Ureter (tissue), 1 donor: ENCODE data around the gene DCT. TPM values are rescaled to one million over a fixed set of nuclear protein-coding genes. Genes with fewer than 3 reads are reported as not detected.
"Not testable (repeated sequence)": the region's sequence is repeated elsewhere in the genome, so short reads cannot be mapped to it uniquely, and the experiment has no call there.

Experiments
- DNase-seq: peaks from one replicate; pipeline ENCODE4 v3.0.0-alpha.2; 2020; ENCODE audit warnings: low spot score
- total RNA-seq: library from RNA; stranded (reverse); gene quantifications from one replicate; pipeline ENCODE4 v1.2.4, GENCODE V29; 2023
- donor health status: DM: yes; HTN: yes; CAD: no.

DCT gene
- total RNA-seq = 0.42 TPM

DNA sequence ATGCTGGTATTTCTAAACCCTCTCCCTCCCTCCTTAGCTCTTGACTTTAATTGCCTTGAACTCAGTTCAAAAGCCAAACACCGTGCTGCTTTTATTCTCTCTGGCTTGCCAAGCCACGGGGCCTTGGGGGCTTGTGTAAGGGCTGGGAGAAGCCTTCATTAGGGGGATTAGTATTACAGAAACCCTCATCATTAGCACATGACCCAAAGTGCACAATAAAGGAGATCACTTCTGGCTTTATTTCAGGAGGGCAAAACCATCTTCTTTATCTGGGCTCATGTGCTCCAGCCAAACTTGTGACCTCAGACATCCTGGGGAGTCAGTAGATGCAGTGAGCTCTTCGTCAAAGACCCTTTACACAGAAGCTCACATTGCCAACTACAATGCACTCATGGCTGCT lies at the start of gene DCT:
Gene DCT (minus strand): TSS at position 67 of the 400 bp plus-strand sequence. CDS start 427 bp downstream, outside the sequence.
- no peak for DNase-seq

- not testable (repeated sequence) for DNase-seq
These were observed 47.5 kb upstream of the DCT start for GRCh38 chr13:94526956-94527355.

DNA sequence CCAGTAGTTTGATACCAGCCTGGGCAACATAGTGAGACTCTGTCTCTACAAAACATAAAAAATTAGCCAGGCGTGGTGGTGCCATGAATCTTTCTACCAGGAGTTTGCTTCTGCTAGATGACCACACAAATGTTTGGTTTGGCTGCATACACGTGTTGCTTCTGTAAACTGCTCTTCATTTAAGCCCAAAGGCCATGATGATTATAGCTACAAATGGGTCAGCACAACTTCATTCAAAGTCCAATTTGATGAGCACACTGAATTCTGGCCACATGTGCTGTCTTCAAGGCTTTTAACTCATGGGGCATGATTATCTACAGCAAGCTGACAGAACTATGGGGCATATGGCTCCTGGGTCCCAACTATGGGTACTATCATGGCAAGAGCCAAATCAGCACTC lies 46.3 kb upstream of the DCT start:
- DNase-seq = no peak

- no peak for DNase-seq
These were observed 44.9 kb upstream of the DCT start for GRCh38 chr13:94524407-94524806.

- DNase-seq = no peak
These were observed 40.5 kb upstream of the DCT start for GRCh38 chr13:94520001-94520400.

DNA sequence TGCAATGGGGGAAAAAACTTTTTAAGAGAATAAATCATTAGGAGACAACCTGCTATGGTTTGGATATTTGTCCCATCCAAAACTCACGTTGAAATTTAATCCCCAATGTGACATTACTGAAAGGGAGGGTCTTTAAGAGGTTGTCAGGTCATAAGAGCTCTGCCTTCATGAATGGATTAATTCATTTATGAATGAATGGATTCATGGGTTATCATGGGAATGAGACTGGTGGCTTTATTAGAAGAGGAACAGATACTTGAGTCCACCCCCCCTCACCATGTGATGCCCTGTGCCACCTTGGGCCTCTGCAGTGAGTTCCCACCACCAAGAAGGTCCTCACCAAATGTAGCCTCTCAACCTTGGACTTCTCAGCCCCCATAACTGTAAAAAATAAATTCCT lies 37.0 kb upstream of the DCT start:
- DNase-seq = no peak

DNA sequence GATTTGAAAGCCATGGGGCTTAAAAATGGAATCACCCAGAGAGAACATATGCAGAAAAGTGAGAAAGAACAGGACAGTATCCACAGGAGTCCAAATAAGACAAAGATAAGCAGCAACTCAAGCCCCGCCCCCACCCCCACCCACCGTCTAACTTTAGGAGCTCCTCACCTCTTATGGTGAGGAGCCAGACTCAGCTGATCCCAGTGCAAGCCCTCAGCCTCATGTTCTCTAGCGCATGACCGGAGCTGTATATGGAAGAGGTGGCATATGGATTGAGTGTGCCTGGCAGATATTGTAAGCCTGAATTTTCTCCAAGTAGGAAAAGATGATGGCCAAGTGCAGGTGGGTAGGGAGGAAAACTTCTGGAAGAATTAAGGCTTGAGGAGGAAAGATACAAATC lies 36.4 kb upstream of the DCT start:
- no peak for DNase-seq

GRCh38 chr13:94515374-94515773 lies 35.9 kb upstream of the DCT start:
- DNase-seq = no peak

DNA sequence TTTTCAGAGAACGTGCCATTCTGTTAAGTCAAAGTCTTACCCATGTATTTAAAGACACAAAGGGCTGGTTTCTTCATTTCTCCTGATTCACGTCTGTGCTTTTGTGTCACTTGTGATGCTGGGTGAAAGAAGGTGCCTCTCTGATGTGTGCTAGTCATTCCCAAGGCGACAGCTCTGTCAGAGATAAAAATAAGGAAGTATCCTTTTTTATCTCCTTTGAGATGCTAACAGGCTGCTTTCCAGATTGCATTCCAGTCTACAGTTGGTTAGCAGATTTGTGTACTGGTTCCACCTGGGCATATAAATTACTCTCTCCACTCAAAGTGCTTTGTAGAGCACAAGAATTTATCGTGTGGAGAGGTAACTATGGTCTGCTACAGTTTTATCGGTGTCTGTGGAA lies 33.5 kb upstream of the DCT start:
- DNase-seq = no peak

DNA sequence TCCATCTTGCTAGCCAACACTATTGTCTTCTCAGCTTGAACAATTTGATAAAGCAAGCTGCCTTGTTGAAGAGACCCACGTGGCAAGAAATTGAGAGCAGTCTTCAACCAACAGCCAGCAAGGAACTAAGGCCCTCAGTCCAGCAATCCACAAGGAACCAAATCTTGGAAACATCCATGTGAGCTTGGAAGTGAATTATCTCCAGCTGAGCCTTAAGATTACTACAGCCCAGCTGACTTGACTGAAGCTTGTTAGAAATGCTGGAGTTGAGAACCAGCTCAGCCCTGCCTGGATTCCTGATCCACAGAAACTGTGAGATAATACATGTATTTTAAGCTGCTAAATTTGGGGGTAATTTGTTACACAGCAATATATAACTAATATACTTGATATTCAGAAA lies 26.2 kb upstream of the DCT start:
- no peak for DNase-seq

DNA sequence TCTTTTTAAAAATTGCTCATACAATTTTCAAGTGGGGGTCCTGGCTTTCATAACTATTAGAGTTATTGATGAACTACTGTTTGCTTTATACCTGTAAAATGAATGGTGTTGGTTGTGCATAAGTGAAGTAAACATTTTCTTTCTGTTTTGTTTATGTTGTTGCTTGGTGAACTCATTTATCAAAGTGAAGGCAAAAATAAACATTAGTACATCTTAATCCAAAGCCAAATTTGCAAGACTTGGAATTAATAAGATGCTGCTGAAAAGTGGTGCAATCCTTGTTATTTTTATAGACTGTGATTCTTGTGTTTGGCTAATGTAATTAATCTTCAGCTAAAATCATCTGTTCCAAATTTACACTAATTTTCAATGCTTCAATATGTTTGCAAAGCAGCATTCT lies 24.4 kb upstream of the DCT start:
- DNase-seq = no peak

DNA sequence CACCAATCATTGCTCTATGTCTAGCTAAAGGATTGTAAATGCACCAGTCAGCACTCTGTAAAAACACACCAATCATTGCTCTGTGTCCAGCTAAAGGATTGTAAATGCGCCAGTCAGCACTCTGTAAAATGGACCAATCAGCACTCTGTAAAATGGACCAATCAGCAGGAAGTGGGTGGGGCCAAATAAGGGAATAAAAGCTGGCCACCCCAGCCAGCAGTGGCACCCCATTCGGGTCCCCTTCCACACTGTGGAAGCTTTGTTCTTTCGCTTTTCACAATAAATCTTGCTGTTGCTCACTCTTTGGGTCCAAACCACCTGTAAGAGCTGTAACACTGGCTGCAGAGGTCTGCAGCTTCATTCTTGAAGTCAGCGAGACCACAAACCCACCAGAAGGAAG lies 19.3 kb upstream of the DCT start:
- DNase-seq = not testable (repeated sequence)

- no peak for DNase-seq
These were observed 16.3 kb upstream of the DCT start for GRCh38 chr13:94495806-94496205.

GRCh38 chr13:94494026-94494425 lies 14.5 kb upstream of the DCT start:
- no peak for DNase-seq

GRCh38 chr13:94487043-94487442 lies 7.6 kb upstream of the DCT start:
- no peak for DNase-seq

DNA sequence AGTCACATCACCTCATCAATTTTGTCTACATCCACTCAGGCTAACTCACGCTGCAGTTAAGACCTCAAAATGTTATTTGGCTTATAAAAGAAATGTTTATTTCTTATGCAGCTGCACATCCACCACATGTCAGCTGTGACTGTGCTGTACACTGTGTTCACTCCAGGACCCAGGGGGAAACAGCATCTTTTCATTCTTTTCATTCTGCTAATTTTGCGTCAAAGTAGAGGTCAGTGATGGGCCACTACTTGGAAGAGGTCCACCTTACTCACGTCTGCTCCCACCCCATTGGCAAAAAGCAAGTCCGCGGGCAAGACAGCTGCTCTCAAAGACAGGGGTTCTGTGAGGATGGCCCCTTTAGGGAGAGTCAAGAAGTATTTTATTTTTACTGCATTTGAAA lies 4.5 kb upstream of the DCT start:
- DNase-seq = no peak

DNA sequence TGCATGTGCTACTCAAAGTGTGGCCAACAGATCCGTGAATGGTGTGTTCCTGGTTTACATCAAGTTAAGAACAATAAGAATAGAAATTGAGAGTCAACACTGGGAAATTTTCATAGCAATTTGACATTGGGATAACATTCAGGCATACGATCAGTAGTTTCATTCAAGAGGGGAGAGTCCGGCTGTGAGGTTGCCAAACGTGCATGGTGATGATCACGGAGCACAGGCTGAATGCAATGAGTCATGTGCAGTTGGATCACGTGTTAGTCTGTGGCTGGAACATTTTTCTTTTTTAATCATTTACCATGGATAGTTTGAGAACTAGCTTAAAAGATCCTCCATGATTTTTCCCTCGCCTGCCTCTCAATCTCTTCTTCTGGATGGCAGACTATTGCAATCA lies 2.5 kb upstream of the DCT start:
- DNase-seq = no peak

GRCh38 chr13:94480672-94481145 lies 1.2 kb upstream of the DCT start:
- no peak for DNase-seq

DNA sequence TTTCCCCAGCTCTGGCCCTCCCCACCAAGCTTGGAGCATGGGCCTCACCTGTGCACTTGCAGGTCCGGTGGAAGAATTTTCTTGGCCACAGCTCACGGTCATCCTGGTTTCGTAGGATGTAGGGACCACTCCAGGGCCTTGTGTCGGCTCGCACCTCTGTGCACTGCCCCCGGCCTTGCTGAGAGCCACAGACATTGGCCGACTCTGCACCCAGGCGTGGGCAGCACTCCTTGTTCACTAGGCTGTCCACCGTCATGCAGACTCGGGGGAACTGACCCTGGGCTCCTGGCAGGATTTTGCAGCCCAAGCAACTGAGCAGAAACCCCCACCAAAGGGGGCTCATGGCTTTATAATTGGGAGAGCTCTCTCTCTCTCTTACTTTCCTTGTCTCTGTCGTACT lies 569 bp downstream of the DCT start:
- DNase-seq = no peak

- no peak for DNase-seq
These were observed 9.4 kb downstream of the DCT start for GRCh38 chr13:94470126-94470525.

DNA sequence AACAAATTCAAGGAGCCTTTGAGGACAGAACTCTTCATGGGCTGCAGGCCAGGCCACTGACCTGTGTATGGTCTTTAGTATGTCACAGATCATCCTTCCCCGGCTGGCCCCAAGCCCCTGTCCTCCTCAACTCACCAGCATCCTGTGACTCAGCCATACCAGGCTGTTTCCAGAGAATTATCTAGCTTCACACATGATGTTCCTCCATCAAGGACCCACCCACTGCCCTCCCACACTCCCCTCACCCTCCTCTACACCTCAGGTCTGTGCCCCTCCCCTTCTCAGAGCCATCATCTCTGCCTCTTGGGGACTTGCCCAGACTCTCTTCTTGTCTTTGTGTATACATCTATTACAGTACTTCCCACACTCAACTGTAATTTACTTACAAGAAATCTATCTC lies 14.7 kb downstream of the DCT start:
- no peak for DNase-seq

GRCh38 chr13:94462670-94463069 lies 16.8 kb downstream of the DCT start:
- DNase-seq = no peak

DNA sequence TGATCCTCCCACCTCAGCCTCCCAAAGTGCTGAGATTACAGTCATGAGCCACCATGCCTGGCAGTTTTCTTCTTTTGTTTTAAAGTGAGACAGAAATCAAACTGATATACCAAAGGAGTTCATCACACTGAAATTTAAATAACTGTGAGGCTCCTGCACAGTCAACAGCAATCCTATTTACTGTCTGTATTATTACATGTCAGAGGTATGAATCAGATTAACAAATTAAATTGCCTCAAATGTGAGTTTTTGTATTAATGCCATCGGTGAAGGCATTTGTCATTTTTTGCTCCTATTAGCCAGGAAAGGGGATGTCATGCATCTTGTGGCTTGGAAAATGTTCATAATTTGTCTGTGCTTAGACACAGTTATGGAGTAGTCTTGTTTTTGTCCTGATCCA lies 20.4 kb downstream of the DCT start:
- DNase-seq = no peak

DNA sequence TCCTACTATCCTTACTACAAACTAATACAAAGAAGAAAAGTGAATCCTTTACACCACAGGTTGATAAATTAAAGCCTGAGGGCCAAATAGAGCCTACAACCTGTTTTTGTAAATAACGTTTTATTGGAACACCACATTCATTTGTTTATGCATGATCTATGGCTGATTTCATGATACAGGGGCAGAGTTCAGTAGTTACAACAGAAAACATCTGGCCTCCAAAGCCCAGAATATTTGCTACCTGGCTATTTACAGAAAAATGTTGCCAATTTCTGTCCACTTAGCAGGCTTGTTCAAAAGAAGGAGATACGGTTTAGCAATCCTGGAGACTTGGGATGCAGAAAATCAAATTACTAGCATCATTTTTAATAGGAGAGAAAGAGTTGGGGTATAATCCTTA lies 24.1 kb downstream of the DCT start:
- no peak for DNase-seq

DNA sequence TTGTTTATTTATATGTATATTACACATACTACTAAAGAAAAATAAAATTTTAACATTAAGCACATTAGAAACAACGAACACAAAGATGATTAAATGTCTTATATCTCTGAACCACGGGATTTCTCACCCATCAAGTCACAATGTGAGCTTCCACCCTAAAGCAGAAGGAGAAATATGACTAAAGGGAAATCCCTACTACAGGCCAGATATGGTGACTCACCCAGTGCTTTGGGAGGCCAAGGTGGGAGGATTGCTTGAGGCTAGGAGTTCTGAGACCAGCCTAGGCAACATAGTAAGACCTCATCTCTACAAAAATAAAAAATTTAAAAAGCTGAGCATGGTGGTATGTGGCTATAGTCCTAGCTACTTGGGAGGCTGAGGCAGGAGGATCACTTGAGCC lies 24.6 kb downstream of the DCT start:
- no peak for DNase-seq
